Esophagus muscularis mucosa (tissue), 4 donors: ENCODE data around the gene DDX11.
"Not testable (repeated sequence)": the region's sequence is repeated elsewhere in the genome, so short reads cannot be mapped to it uniquely, and the experiment has no call there.

Experiments
- EP300 ChIP-seq: sonication (generic); formaldehyde crosslinking; IDR thresholded peaks from one replicate; pipeline ENCODE4 v1.6.1; 2017; ENCODE audit warnings: antibody characterized with exemption
- POLR2A ChIP-seq: fragments of 450-650 bp; IDR thresholded peaks from one replicate; pipeline ENCODE4 v1.6.1; 2017; ENCODE audit warnings: antibody characterized with exemption, moderate library complexity, mild to moderate bottlenecking, low read depth
- POLR2AphosphoS5 ChIP-seq, 2 donors: sonication (generic); formaldehyde crosslinking; IDR thresholded peaks; one replicate each; pipeline ENCODE4 v1.6.1; 2017; ENCODE audit warnings: antibody characterized with exemption in 2 of 2
- TF ChIP-seq, protein P1 (sequence below), 3 experiments: fragments of 200-600 bp in 2 of 3; fragments of 450-650 bp in 1 of 3; sonication (generic) in 2 of 3; IDR thresholded peaks; one replicate each; pipeline ENCODE4 v1.5.1; 2017 to 2019; ENCODE audit warnings: antibody characterized with exemption in 3 of 3, mild to moderate bottlenecking in 2 of 3, moderate library complexity in 1 of 3

DNA sequence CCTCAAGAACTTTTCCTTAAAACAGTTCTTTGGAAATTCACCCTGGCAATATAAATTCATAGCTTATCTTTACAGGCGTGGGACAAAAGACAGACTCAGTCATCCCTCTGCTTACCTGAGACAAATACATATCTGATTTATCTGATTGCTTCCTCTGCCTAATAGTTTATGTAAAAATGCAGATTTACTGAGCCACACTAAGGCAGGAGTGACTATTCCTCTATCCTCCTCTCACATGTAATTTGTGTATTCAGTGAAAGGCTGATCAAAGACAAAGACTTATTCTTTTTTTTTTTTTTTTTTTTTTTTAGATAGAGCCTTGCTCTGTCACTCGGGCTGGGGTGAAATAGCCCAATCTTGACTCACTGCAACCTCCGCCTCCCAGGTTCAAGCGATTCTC, 77.1 kb downstream of the DDX11 start:
- TF ChIP-seq, protein P1, sequence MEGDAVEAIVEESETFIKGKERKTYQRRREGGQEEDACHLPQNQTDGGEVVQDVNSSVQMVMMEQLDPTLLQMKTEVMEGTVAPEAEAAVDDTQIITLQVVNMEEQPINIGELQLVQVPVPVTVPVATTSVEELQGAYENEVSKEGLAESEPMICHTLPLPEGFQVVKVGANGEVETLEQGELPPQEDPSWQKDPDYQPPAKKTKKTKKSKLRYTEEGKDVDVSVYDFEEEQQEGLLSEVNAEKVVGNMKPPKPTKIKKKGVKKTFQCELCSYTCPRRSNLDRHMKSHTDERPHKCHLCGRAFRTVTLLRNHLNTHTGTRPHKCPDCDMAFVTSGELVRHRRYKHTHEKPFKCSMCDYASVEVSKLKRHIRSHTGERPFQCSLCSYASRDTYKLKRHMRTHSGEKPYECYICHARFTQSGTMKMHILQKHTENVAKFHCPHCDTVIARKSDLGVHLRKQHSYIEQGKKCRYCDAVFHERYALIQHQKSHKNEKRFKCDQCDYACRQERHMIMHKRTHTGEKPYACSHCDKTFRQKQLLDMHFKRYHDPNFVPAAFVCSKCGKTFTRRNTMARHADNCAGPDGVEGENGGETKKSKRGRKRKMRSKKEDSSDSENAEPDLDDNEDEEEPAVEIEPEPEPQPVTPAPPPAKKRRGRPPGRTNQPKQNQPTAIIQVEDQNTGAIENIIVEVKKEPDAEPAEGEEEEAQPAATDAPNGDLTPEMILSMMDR (IDR thresholded peaks at IDR 0.05): not testable (repeated sequence)
- not testable (repeated sequence) for TF ChIP-seq POLR2A; POLR2AphosphoS5 (IDR thresholded peaks at IDR 0.05); EP300
